Astrocyte (in vitro differentiated cells and primary cell): ENCODE measurements around the gene SMAD3. TPM values are rescaled to one million over a fixed set of nuclear protein-coding genes. Genes with fewer than 3 reads are reported as not detected.
"Not testable (repeated sequence)": the region's sequence is repeated elsewhere in the genome, so short reads cannot be mapped to it uniquely, and the experiment has no call there.

Experiments used
- DNase-seq: peaks from one replicate; pipeline ENCODE4 v3.0.0-alpha.2; 2010; ENCODE audit warnings: low read depth
- FAIRE-seq: peaks from 2 replicates; lab custom pipeline; 2011; peaks lifted over from hg19 to GRCh38; lab: Jason Lieb, UNC
- H2AFZ ChIP-seq: 2 replicates; pipeline ENCODE4 v1.6.0; 2012; ENCODE audit warnings: low read depth, low read length, inconsistent platforms
- H3K27ac ChIP-seq: 2 replicates; pipeline ENCODE4 v1.5.1; 2011; ENCODE audit warnings: low read depth, low read length, inconsistent platforms
- H3K27me3 ChIP-seq: 2 replicates; pipeline ENCODE4 v1.6.0; 2011; ENCODE audit warnings: low read length, inconsistent platforms; ENCODE audit not compliant: insufficient read depth
- H3K36me3 ChIP-seq: 2 replicates; pipeline ENCODE4 v1.5.1; 2011; ENCODE audit warnings: low read length, inconsistent platforms; ENCODE audit not compliant: insufficient read depth
- H3K4me1 ChIP-seq: 2 replicates; pipeline ENCODE4 v1.5.1; 2011; ENCODE audit warnings: low read length, inconsistent platforms; ENCODE audit not compliant: insufficient read depth
- H3K4me2 ChIP-seq: 2 replicates; pipeline ENCODE4 v1.6.0; 2012; ENCODE audit warnings: low read length, inconsistent platforms
- H3K4me3 ChIP-seq: 2 replicates; pipeline ENCODE4 v1.5.1; 2011; ENCODE audit warnings: low read depth, mild to moderate bottlenecking, low read length, inconsistent platforms; ENCODE audit not compliant: insufficient read depth
- H3K79me2 ChIP-seq: 2 replicates; pipeline ENCODE4 v1.6.0; 2012; ENCODE audit warnings: mild to moderate bottlenecking, low read length, inconsistent platforms; ENCODE audit not compliant: insufficient read depth
- H3K9ac ChIP-seq: 2 replicates; pipeline ENCODE4 v1.6.0; 2012; ENCODE audit warnings: mild to moderate bottlenecking, low read length, inconsistent platforms
- H3K9me3 ChIP-seq: 2 replicates; pipeline ENCODE4 v1.5.1; 2012; ENCODE audit warnings: low read depth, mild to moderate bottlenecking, low read length, inconsistent platforms; ENCODE audit not compliant: insufficient read depth
- H4K20me1 ChIP-seq: 2 replicates; pipeline ENCODE4 v1.6.0; 2012; ENCODE audit warnings: low read length, inconsistent platforms; ENCODE audit not compliant: insufficient read depth
- H3K27ac Mint-ChIP-seq: one replicate; pipeline ENCODE4 v1.8.0; 2021; ENCODE audit warnings: mild to moderate bottlenecking, mixed read lengths; ENCODE audit not compliant: unreplicated experiment
- H3K27me3 Mint-ChIP-seq: one replicate; pipeline ENCODE4 v1.8.0; 2021; ENCODE audit warnings: low read depth, mixed read lengths; ENCODE audit not compliant: unreplicated experiment
- H3K36me3 Mint-ChIP-seq: one replicate; pipeline ENCODE4 v1.8.0; 2021; ENCODE audit warnings: low read depth, mixed read lengths; ENCODE audit not compliant: unreplicated experiment
- H3K4me1 Mint-ChIP-seq: one replicate; pipeline ENCODE4 v1.8.0; 2021; ENCODE audit warnings: low read depth, mixed read lengths; ENCODE audit not compliant: unreplicated experiment
- H3K4me3 Mint-ChIP-seq: one replicate; pipeline ENCODE4 v1.8.0; 2021; ENCODE audit warnings: mild to moderate bottlenecking, moderate library complexity, mixed read lengths; ENCODE audit not compliant: unreplicated experiment
- H3K9me3 Mint-ChIP-seq: one replicate; pipeline ENCODE4 v1.8.0; 2021; ENCODE audit warnings: mild to moderate bottlenecking, mixed read lengths; ENCODE audit not compliant: unreplicated experiment
- EZH2 ChIP-seq: IDR thresholded peaks from 2 replicates; pipeline ENCODE4 v1.6.1; 2012; ENCODE audit warnings: mild to moderate bottlenecking, low read length, inconsistent platforms; ENCODE audit not compliant: insufficient read depth
- total RNA-seq: library from RNA; stranded (reverse); gene quantifications from 2 replicates; pipeline ENCODE4 v1.2.1, GENCODE V29; 2021
- TF ChIP-seq, protein P1 (sequence below): IDR thresholded peaks from 2 replicates; pipeline ENCODE4 v1.5.1; 2011; ENCODE audit warnings: low read depth, mild to moderate bottlenecking, inconsistent platforms, low read length, moderate library complexity; ENCODE audit not compliant: insufficient read depth

SMAD3 gene
- total RNA-seq, 1 donor from 2014 or later, result 78.0 TPM

- H3K9ac ChIP-seq, result peak overlapping the region; percentile 76
- Mint-ChIP-seq H3K27ac (peak overlapping the region; percentile 87), H3K9me3 (no peaks in the 10 kb centered on the region), H3K4me3 (no peak overlapping the region), H3K27me3 (no peaks in the 10 kb centered on the region), H3K36me3 (peaks cover 6% of the 10 kb centered on the region), H3K4me1 (peaks cover 71% of the 10 kb centered on the region)
- no peaks in the 10 kb centered on the region for H3K9me3 ChIP-seq
- no peak for FAIRE-seq
- H3K27ac ChIP-seq, result peak overlapping the region; percentile 87
- H4K20me1 ChIP-seq, result no peaks in the 10 kb centered on the region
- no peaks in the 10 kb centered on the region for H3K36me3 ChIP-seq
- DNase-seq, result no peak
- peaks cover 71% of the 10 kb centered on the region for H3K4me1 ChIP-seq
- H3K4me2 ChIP-seq, result peak overlapping the region; percentile 69
- TF ChIP-seq, protein P1, sequence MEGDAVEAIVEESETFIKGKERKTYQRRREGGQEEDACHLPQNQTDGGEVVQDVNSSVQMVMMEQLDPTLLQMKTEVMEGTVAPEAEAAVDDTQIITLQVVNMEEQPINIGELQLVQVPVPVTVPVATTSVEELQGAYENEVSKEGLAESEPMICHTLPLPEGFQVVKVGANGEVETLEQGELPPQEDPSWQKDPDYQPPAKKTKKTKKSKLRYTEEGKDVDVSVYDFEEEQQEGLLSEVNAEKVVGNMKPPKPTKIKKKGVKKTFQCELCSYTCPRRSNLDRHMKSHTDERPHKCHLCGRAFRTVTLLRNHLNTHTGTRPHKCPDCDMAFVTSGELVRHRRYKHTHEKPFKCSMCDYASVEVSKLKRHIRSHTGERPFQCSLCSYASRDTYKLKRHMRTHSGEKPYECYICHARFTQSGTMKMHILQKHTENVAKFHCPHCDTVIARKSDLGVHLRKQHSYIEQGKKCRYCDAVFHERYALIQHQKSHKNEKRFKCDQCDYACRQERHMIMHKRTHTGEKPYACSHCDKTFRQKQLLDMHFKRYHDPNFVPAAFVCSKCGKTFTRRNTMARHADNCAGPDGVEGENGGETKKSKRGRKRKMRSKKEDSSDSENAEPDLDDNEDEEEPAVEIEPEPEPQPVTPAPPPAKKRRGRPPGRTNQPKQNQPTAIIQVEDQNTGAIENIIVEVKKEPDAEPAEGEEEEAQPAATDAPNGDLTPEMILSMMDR, result no peak
- TF ChIP-seq EZH2, result no peak
- H3K27me3 ChIP-seq, result no peaks in the 10 kb centered on the region
- H3K4me3 ChIP-seq, result no peak overlapping the region
- H2AFZ ChIP-seq, result no peak overlapping the region
- peaks cover 81% of the 10 kb centered on the region for H3K79me2 ChIP-seq
Measured at GRCh38 chr15:67121644-67122605, 56.5 kb downstream of the SMAD3 start.

- not testable (repeated sequence) for H3K36me3 Mint-ChIP-seq, H3K27ac Mint-ChIP-seq, H3K4me3 Mint-ChIP-seq, H3K27ac ChIP-seq, H4K20me1 ChIP-seq, FAIRE-seq, H3K36me3 ChIP-seq, H2AFZ ChIP-seq, H3K27me3 Mint-ChIP-seq, DNase-seq, H3K9ac ChIP-seq, H3K4me2 ChIP-seq, H3K9me3 Mint-ChIP-seq, H3K27me3 ChIP-seq, H3K9me3 ChIP-seq, H3K4me3 ChIP-seq
- peaks cover 71% of the 10 kb centered on the region for H3K4me1 ChIP-seq
- H3K79me2 ChIP-seq, result peaks cover 79% of the 10 kb centered on the region
- H3K4me1 Mint-ChIP-seq, result peaks cover 72% of the 10 kb centered on the region
Measured at GRCh38 chr15:67122816-67123215, 57.4 kb downstream of the SMAD3 start.

GRCh38 chr15:67123291-67123690 lies 57.9 kb downstream of the SMAD3 start:
- not testable (repeated sequence) for H3K9me3 Mint-ChIP-seq, H3K27ac ChIP-seq

More at GRCh38 chr15:67123291-67123690, 57.9 kb downstream of the SMAD3 start:
- Histone ChIP-seq H3K79me2 (peaks cover 74% of the 10 kb centered on the region), H3K4me1 (peaks cover 72% of the 10 kb centered on the region), H3K9ac (peak overlapping the region; percentile 80)
- not testable (repeated sequence) for H3K27ac Mint-ChIP-seq, H3K4me3 ChIP-seq, DNase-seq, H3K36me3 ChIP-seq, H3K4me3 Mint-ChIP-seq, H3K4me2 ChIP-seq, H2AFZ ChIP-seq, H3K36me3 Mint-ChIP-seq, H3K9me3 ChIP-seq, H3K27me3 ChIP-seq, FAIRE-seq, H4K20me1 ChIP-seq, H3K27me3 Mint-ChIP-seq
- H3K4me1 Mint-ChIP-seq, result peaks cover 73% of the 10 kb centered on the region
